ENCODE data around the gene PPP2R2C.

The PPP2R2C gene

GRCh38 chr4:6392407-6392806, 80.0 kb downstream of the PPP2R2C start:
- no peak overlapping the region for H3K4ac ChIP-seq (ENCODE audit: low read length)
- H3K27me3 ChIP-seq (ENCODE audit: control insufficient read depth in 3 of 3, insufficient read depth in 3 of 3, low read depth in 1 of 3, low read length in 3 of 3) = peaks cover 0 to 49% (median 0%) of the 10 kb centered on the region in 3 experiments

GRCh38 chr4:6391852-6392188, 80.6 kb downstream of the PPP2R2C start:
- peaks cover 0 to 53% (median 0%) of the 10 kb centered on the region in 3 experiments for H3K27me3 ChIP-seq (ENCODE audit: control insufficient read depth in 3 of 3, insufficient read depth in 3 of 3, low read depth in 1 of 3, low read length in 3 of 3)
- no peak overlapping the region for H2BK120ac ChIP-seq (ENCODE audit: low read depth, low read length)
- H4K8ac ChIP-seq (ENCODE audit: low read depth, low read length) = no peak overlapping the region
- H2AK5ac ChIP-seq (ENCODE audit: low read depth, low read length) = no peak overlapping the region
- H3K4ac ChIP-seq (ENCODE audit: low read length) = no peak overlapping the region
- H4K91ac ChIP-seq (ENCODE audit: low read depth, low read length, poor library complexity) = no peak overlapping the region
- no peak overlapping the region for H3K23ac ChIP-seq (ENCODE audit: low read depth, low read length, poor library complexity)
- H2BK5ac ChIP-seq (ENCODE audit: low read length) = no peak overlapping the region
- no peak overlapping the region for H3K4me2 ChIP-seq (ENCODE audit: insufficient read depth, low read length, poor library complexity, severe bottlenecking)
- no peaks in the 10 kb centered on the region for H3K9me3 ChIP-seq (replicated peaks in 1 of 2; ENCODE audit: control insufficient read depth in 2 of 2, insufficient read depth in 1 of 2, low read depth in 1 of 2, low read length in 2 of 2)
- no peak overlapping the region for H2BK15ac ChIP-seq (ENCODE audit: low read length)
- peaks cover 0 to 6% of the 10 kb centered on the region in 2 donors for H3K4me1 ChIP-seq (ENCODE audit: control insufficient read depth in 2 of 2, insufficient read depth in 1 of 2, low read depth in 1 of 2, low read length in 2 of 2)
- DNase-seq (ENCODE audit: low spot score) = no peak
- no peak overlapping the region for H3K27ac ChIP-seq (replicated peaks; ENCODE audit: low read length)
- no peak overlapping the region for H2AFZ ChIP-seq (ENCODE audit: low read length)
- H3K4me3 ChIP-seq (ENCODE audit: low read length in 2 of 2) = no peak overlapping the region
- H3K9ac ChIP-seq (ENCODE audit: low read depth, low read length, poor library complexity) = no peak overlapping the region
- no peak overlapping the region for H3K18ac ChIP-seq (ENCODE audit: low read length)
- no CpG with 5 or more reads among the region's 9 CpGs for WGBS, 2 donors (ENCODE audit: extremely low coverage in 2 of 2, insufficient read length in 2 of 2, insufficient replicate concordance in 1 of 2)
- no peak overlapping the region for H2BK12ac ChIP-seq (ENCODE audit: low read length)
- no peaks in the 10 kb centered on the region for H3K36me3 ChIP-seq (replicated peaks in 1 of 2; ENCODE audit: control insufficient read depth in 2 of 2, insufficient read depth in 2 of 2, low read length in 2 of 2)
- no peak overlapping the region for H3K14ac ChIP-seq (ENCODE audit: low read length)
- no peaks in the 10 kb centered on the region for H3K79me1 ChIP-seq (ENCODE audit: low read depth, low read length)

More at GRCh38 chr4:6392407-6392806, 80.0 kb downstream of the PPP2R2C start:
- H4K8ac ChIP-seq (ENCODE audit: low read depth, low read length) = no peak overlapping the region
- no peak overlapping the region for H3K14ac ChIP-seq (ENCODE audit: low read length)
- no peak overlapping the region for H4K91ac ChIP-seq (ENCODE audit: low read depth, low read length, poor library complexity)
- H3K27ac ChIP-seq (replicated peaks; ENCODE audit: low read length) = no peak overlapping the region
- H3K18ac ChIP-seq (ENCODE audit: low read length) = no peak overlapping the region
- WGBS, 2 donors (ENCODE audit: extremely low coverage in 2 of 2, insufficient read length in 2 of 2, insufficient replicate concordance in 1 of 2) = no CpG with 5 or more reads among the region's 7 CpGs
- H3K4me2 ChIP-seq (ENCODE audit: insufficient read depth, low read length, poor library complexity, severe bottlenecking) = no peak overlapping the region
- H3K23ac ChIP-seq (ENCODE audit: low read depth, low read length, poor library complexity) = no peak overlapping the region
- H3K79me1 ChIP-seq (ENCODE audit: low read depth, low read length) = no peaks in the 10 kb centered on the region
- H2BK12ac ChIP-seq (ENCODE audit: low read length) = no peak overlapping the region
- no peak overlapping the region for H2BK120ac ChIP-seq (ENCODE audit: low read depth, low read length)
- no peaks in the 10 kb centered on the region for H3K36me3 ChIP-seq (replicated peaks in 1 of 2; ENCODE audit: control insufficient read depth in 2 of 2, insufficient read depth in 2 of 2, low read length in 2 of 2)
- no peak overlapping the region for H2AFZ ChIP-seq (ENCODE audit: low read length)
- no peaks in the 10 kb centered on the region for H3K9me3 ChIP-seq (replicated peaks in 1 of 2; ENCODE audit: control insufficient read depth in 2 of 2, insufficient read depth in 1 of 2, low read depth in 1 of 2, low read length in 2 of 2)
- no peak overlapping the region for H2BK5ac ChIP-seq (ENCODE audit: low read length)
- no peak overlapping the region for H3K9ac ChIP-seq (ENCODE audit: low read depth, low read length, poor library complexity)
- H3K4me3 ChIP-seq (ENCODE audit: low read length in 2 of 2) = no peak overlapping the region
- no peak overlapping the region for H2AK5ac ChIP-seq (ENCODE audit: low read depth, low read length)
- peaks cover 0 to 6% of the 10 kb centered on the region in 2 donors for H3K4me1 ChIP-seq (ENCODE audit: control insufficient read depth in 2 of 2, insufficient read depth in 1 of 2, low read depth in 1 of 2, low read length in 2 of 2)
- DNase-seq (ENCODE audit: low spot score) = no peak
- no peak overlapping the region for H2BK15ac ChIP-seq (ENCODE audit: low read length)

GRCh38 chr4:6391186-6391851, 81.1 kb downstream of the PPP2R2C start:
- H2BK5ac ChIP-seq (ENCODE audit: low read length) = no peak overlapping the region
- H3K9me3 ChIP-seq (replicated peaks in 1 of 2; ENCODE audit: control insufficient read depth in 2 of 2, insufficient read depth in 1 of 2, low read depth in 1 of 2, low read length in 2 of 2) = no peaks in the 10 kb centered on the region
- no peaks in the 10 kb centered on the region for H3K79me1 ChIP-seq (ENCODE audit: low read depth, low read length)
- no peak overlapping the region for H2AK5ac ChIP-seq (ENCODE audit: low read depth, low read length)
- H3K14ac ChIP-seq (ENCODE audit: low read length) = no peak overlapping the region
- no peaks in the 10 kb centered on the region for H3K36me3 ChIP-seq (replicated peaks in 1 of 2; ENCODE audit: control insufficient read depth in 2 of 2, insufficient read depth in 2 of 2, low read length in 2 of 2)
- no peak overlapping the region for H4K91ac ChIP-seq (ENCODE audit: low read depth, low read length, poor library complexity)
- peaks cover 0 to 49% (median 0%) of the 10 kb centered on the region in 3 experiments for H3K27me3 ChIP-seq (ENCODE audit: control insufficient read depth in 3 of 3, insufficient read depth in 3 of 3, low read depth in 1 of 3, low read length in 3 of 3)
- DNase-seq (ENCODE audit: low spot score) = no peak
- H2BK15ac ChIP-seq (ENCODE audit: low read length) = no peak overlapping the region
- no peak overlapping the region for H2BK120ac ChIP-seq (ENCODE audit: low read depth, low read length)
- no peak overlapping the region for H3K4ac ChIP-seq (ENCODE audit: low read length)
- no peak overlapping the region for H2BK12ac ChIP-seq (ENCODE audit: low read length)
- H3K4me3 ChIP-seq (ENCODE audit: low read length in 2 of 2) = no peak overlapping the region
- H3K18ac ChIP-seq (ENCODE audit: low read length) = peak overlapping the region; percentile 22
- H3K9ac ChIP-seq (ENCODE audit: low read depth, low read length, poor library complexity) = no peak overlapping the region
- H4K8ac ChIP-seq (ENCODE audit: low read depth, low read length) = no peak overlapping the region
- H3K27ac ChIP-seq (replicated peaks; ENCODE audit: low read length) = no peak overlapping the region
- H2AFZ ChIP-seq (ENCODE audit: low read length) = no peak overlapping the region
- WGBS, 2 donors (ENCODE audit: extremely low coverage in 2 of 2, insufficient read length in 2 of 2, insufficient replicate concordance in 1 of 2) = no CpG with 5 or more reads among the region's 15 CpGs
- H3K4me1 ChIP-seq (ENCODE audit: control insufficient read depth in 2 of 2, insufficient read depth in 1 of 2, low read depth in 1 of 2, low read length in 2 of 2) = peaks cover 0 to 6% of the 10 kb centered on the region in 2 donors
- no peak overlapping the region for H3K4me2 ChIP-seq (ENCODE audit: insufficient read depth, low read length, poor library complexity, severe bottlenecking)
- no peak overlapping the region for H3K23ac ChIP-seq (ENCODE audit: low read depth, low read length, poor library complexity)

GRCh38 chr4:6390356-6390755, 82.1 kb downstream of the PPP2R2C start:
- peak overlapping the region; percentile 67 for H3K18ac ChIP-seq (ENCODE audit: low read length)
- H3K27me3 ChIP-seq (ENCODE audit: control insufficient read depth in 3 of 3, insufficient read depth in 3 of 3, low read depth in 1 of 3, low read length in 3 of 3) = peaks cover 0 to 54% (median 0%) of the 10 kb centered on the region in 3 experiments
- no peaks in the 10 kb centered on the region for H3K9me3 ChIP-seq (replicated peaks in 1 of 2; ENCODE audit: control insufficient read depth in 2 of 2, insufficient read depth in 1 of 2, low read depth in 1 of 2, low read length in 2 of 2)
- no peak overlapping the region for H2BK12ac ChIP-seq (ENCODE audit: low read length)
- no peak overlapping the region for H4K91ac ChIP-seq (ENCODE audit: low read depth, low read length, poor library complexity)
- peaks cover 0 to 6% of the 10 kb centered on the region in 2 donors for H3K4me1 ChIP-seq (ENCODE audit: control insufficient read depth in 2 of 2, insufficient read depth in 1 of 2, low read depth in 1 of 2, low read length in 2 of 2)
- H3K4me3 ChIP-seq (ENCODE audit: low read length in 2 of 2) = no peak overlapping the region
- H4K8ac ChIP-seq (ENCODE audit: low read depth, low read length) = no peak overlapping the region
- H3K9ac ChIP-seq (ENCODE audit: low read depth, low read length, poor library complexity) = peak overlapping the region; percentile 78
- no peak overlapping the region for H2AFZ ChIP-seq (ENCODE audit: low read length)
- no peaks in the 10 kb centered on the region for H3K79me1 ChIP-seq (ENCODE audit: low read depth, low read length)
- H2BK120ac ChIP-seq (ENCODE audit: low read depth, low read length) = no peak overlapping the region
- no peak overlapping the region for H2BK5ac ChIP-seq (ENCODE audit: low read length)
- no peak overlapping the region for H2AK5ac ChIP-seq (ENCODE audit: low read depth, low read length)
- no peak overlapping the region for H3K14ac ChIP-seq (ENCODE audit: low read length)
- H3K27ac ChIP-seq (replicated peaks; ENCODE audit: low read length) = no peak overlapping the region
- no peak overlapping the region for H3K4me2 ChIP-seq (ENCODE audit: insufficient read depth, low read length, poor library complexity, severe bottlenecking)
- no peaks in the 10 kb centered on the region for H3K36me3 ChIP-seq (replicated peaks in 1 of 2; ENCODE audit: control insufficient read depth in 2 of 2, insufficient read depth in 2 of 2, low read length in 2 of 2)
- H2BK15ac ChIP-seq (ENCODE audit: low read length) = peak overlapping the region; percentile 40
- peak overlapping the region; percentile 62 for H3K23ac ChIP-seq (ENCODE audit: low read depth, low read length, poor library complexity)
- H3K4ac ChIP-seq (ENCODE audit: low read length) = no peak overlapping the region
- no peak for DNase-seq (ENCODE audit: low spot score)
- no CpG with 5 or more reads among the region's 18 CpGs for WGBS, 2 donors (ENCODE audit: extremely low coverage in 2 of 2, insufficient read length in 2 of 2, insufficient replicate concordance in 1 of 2)

All from neuronal stem cell (in vitro differentiated cells).